HCT116 (cell line): ENCODE measurements around the gene TMEM126B. TPM values are rescaled to one million over a fixed set of nuclear protein-coding genes. Genes with fewer than 3 reads are reported as not detected.

Experiments used
- ATAC-seq: fragments of 200-7000 bp; cut with Tn5 transposase; 2 replicates; pipeline ENCODE4 v1.9.1; 2020; ENCODE audit warnings: mild to moderate bottlenecking, moderate library complexity
- BruUV-seq: library from RNA; stranded (reverse); fragments of 400-500 nt; replicated peaks from 2 replicates; lab custom pipeline; 2021; lab: Mats Ljungman, UMichigan
- CTCF ChIA-PET: fragments of 300-600 bp; sonication (Branson Sonifier 250); formaldehyde crosslinking; loops from one replicate; lab custom pipeline; 2021; ENCODE audit warnings: antibody characterized with exemption; lab: Charles Lee
- POLR2A ChIA-PET: fragments of 300-600, 350-600 bp; sonication (Branson Sonifier 250); formaldehyde crosslinking; loops from one replicate; lab custom pipeline; 2021; ENCODE audit warnings: antibody characterized with exemption; lab: Charles Lee
- RAD21 ChIA-PET, 2 experiments: fragments of 300-600 bp; sonication (Branson Sonifier 250); formaldehyde crosslinking; loops; one replicate each; lab custom pipeline; 2023; ENCODE audit warnings: low total read pairs in 2 of 2; ENCODE audit not compliant: uncharacterized antibody in 2 of 2, unreplicated experiment in 2 of 2, low non-redundant PET in 1 of 2; lab: Charles Lee
- DNase-seq: peaks from one replicate; pipeline ENCODE4 v3.0.0-alpha.2; 2010; ENCODE audit warnings: low read depth, low spot score
- H2AFZ ChIP-seq: fragments of 200-600 bp; shearing (Covaris generic), sonication (generic); 2 replicates; pipeline ENCODE4 v1.6.1; 2017; ENCODE audit warnings: low read depth, mixed run types, mixed read lengths, antibody characterized with exemption, low read length; ENCODE audit not compliant: poor library complexity, severe bottlenecking
- H3K27ac ChIP-seq: 2 replicates; pipeline ENCODE4 v1.5.1; 2012; ENCODE audit warnings: low read depth, low read length
- H3K27me3 ChIP-seq: fragments of 200-600 bp; sonication (generic); 2 replicates; pipeline ENCODE4 v1.6.1; 2016; ENCODE audit warnings: mixed run types, low read length, mixed read lengths; ENCODE audit not compliant: insufficient read depth
- H3K36me3 ChIP-seq, 2 experiments: fragments of 200-500 bp in 1 of 2; fragments of 200-600 bp in 1 of 2; sonication (Bioruptor generic) in 1 of 2; sonication (generic) in 1 of 2; 2 replicates each; pipeline versions ENCODE4 v1.5.1 to v1.6.1; 2014 to 2016; ENCODE audit warnings: low read length in 2 of 2, inconsistent platforms in 1 of 2, mixed read lengths in 1 of 2, mixed run types in 1 of 2; ENCODE audit not compliant: insufficient read depth in 2 of 2, control insufficient read depth in 1 of 2
- H3K4me1 ChIP-seq, 2 experiments: fragments of 200-600 bp in 1 of 2; sonication (generic) in 1 of 2; 2 replicates each; pipeline versions ENCODE4 v1.5.1 to v1.6.1; 2012 to 2017; ENCODE audit warnings: low read length in 2 of 2, inconsistent platforms in 1 of 2, mild to moderate bottlenecking in 1 of 2, mixed read lengths in 1 of 2, mixed run types in 1 of 2, moderate library complexity in 1 of 2; ENCODE audit not compliant: insufficient read depth in 2 of 2, control insufficient read depth in 1 of 2
- H3K4me2 ChIP-seq: fragments of 200-600 bp; sonication (generic); 2 replicates; pipeline ENCODE4 v1.6.1; 2017; ENCODE audit warnings: mixed run types, low read length, mixed read lengths
- H3K4me3 ChIP-seq, 2 experiments: fragments of 200-600 bp in 1 of 2; sonication (generic) in 1 of 2; replicated peaks in 1 of 2; 2 replicates each; pipeline ENCODE4 v1.5.1; 2011 to 2016; ENCODE audit warnings: low read length in 2 of 2, control low read depth in 1 of 2, low read depth in 1 of 2, mild to moderate bottlenecking in 1 of 2, mixed read lengths in 1 of 2, mixed run types in 1 of 2
- H3K79me2 ChIP-seq: fragments of 200-600 bp; sonication (generic); 2 replicates; pipeline ENCODE4 v1.6.1; 2017; ENCODE audit warnings: mild to moderate bottlenecking, mixed run types, low read length, moderate library complexity, mixed read lengths; ENCODE audit not compliant: insufficient read depth
- H3K9ac ChIP-seq: fragments of 200-600 bp; sonication (generic); 2 replicates; pipeline ENCODE4 v1.6.1; 2016; ENCODE audit warnings: low read length, mixed read lengths
- H3K9me2 ChIP-seq: fragments of 200-600 bp; sonication (generic), shearing (Covaris generic); 2 replicates; pipeline ENCODE4 v1.6.1; 2017; ENCODE audit warnings: mixed run types, mild to moderate bottlenecking, moderate library complexity; ENCODE audit not compliant: insufficient read depth
- H3K9me3 ChIP-seq, 2 experiments: fragments of 200-500 bp in 1 of 2; fragments of 200-600 bp in 1 of 2; sonication (Bioruptor generic) in 1 of 2; sonication (generic) in 1 of 2; 2 replicates each; pipeline ENCODE4 v1.6.1; 2014 to 2017; ENCODE audit warnings: low read length in 2 of 2, mixed read lengths in 2 of 2, inconsistent platforms in 1 of 2, low read depth in 1 of 2, mild to moderate bottlenecking in 1 of 2, mixed run types in 1 of 2, moderate library complexity in 1 of 2; ENCODE audit not compliant: control insufficient read depth in 1 of 2, insufficient read depth in 1 of 2
- H4K20me1 ChIP-seq: fragments of 200-600 bp; sonication (generic), shearing (Covaris generic); 2 replicates; pipeline ENCODE4 v1.6.1; 2017; ENCODE audit warnings: mixed run types, mild to moderate bottlenecking, moderate library complexity; ENCODE audit not compliant: insufficient read depth
- ELF1 ChIP-seq: IDR thresholded peaks from 2 replicates; pipeline ENCODE4 v1.6.1; 2012; ENCODE audit warnings: low read depth, borderline replicate concordance
- EZH2 ChIP-seq: fragments of 200-600 bp; sonication (generic); IDR thresholded peaks from 2 replicates; pipeline ENCODE4 v1.6.1; 2017; ENCODE audit warnings: antibody characterized with exemption, mixed run types
- EZH2phosphoT487 ChIP-seq: fragments of 200-600 bp; IDR thresholded peaks from 2 replicates; pipeline ENCODE4 v1.6.1; 2018; ENCODE audit warnings: antibody characterized with exemption, borderline replicate concordance
- FOSL1 ChIP-seq: IDR thresholded peaks from 2 replicates; pipeline ENCODE4 v1.6.1; 2012; ENCODE audit warnings: low read depth
- MAX ChIP-seq: IDR thresholded peaks from 2 replicates; pipeline ENCODE4 v1.6.1; 2012
- POLR2AphosphoS5 ChIP-seq: IDR thresholded peaks from 2 replicates; pipeline ENCODE4 v1.6.1; 2011; ENCODE audit warnings: mild to moderate bottlenecking, low read depth, low read length, moderate library complexity
- RAD21 ChIP-seq: IDR thresholded peaks from 2 replicates; pipeline ENCODE4 v1.6.1; 2012; ENCODE audit warnings: low read depth, mild to moderate bottlenecking
- SIN3A ChIP-seq: IDR thresholded peaks from 2 replicates; pipeline ENCODE4 v1.6.1; 2012; ENCODE audit warnings: low read depth
- SRF ChIP-seq: IDR thresholded peaks from 2 replicates; pipeline ENCODE4 v1.6.1; 2012; ENCODE audit warnings: low read depth
- ZFX ChIP-seq: fragments of 450-650 bp; IDR thresholded peaks from 2 replicates; pipeline ENCODE4 v1.6.1; 2017
- intact Hi-C: fragments of 100-400 bp; cut with micrococcal nuclease; formaldehyde crosslinking; loops from 2 replicates; pipeline ENCODE4 v1.10.0; 2022
- total RNA-seq: library from RNA; stranded (reverse); gene quantifications from one replicate; pipeline ENCODE4 v1.2.1, GENCODE V29; 2021; ENCODE audit not compliant: unreplicated experiment
- TF ChIP-seq, protein P1 (sequence below): IDR thresholded peaks from 2 replicates; pipeline ENCODE4 v1.6.1; 2011; ENCODE audit warnings: mild to moderate bottlenecking, low read length, moderate library complexity; ENCODE audit not compliant: insufficient replicate concordance; ENCODE audit errors: extremely low read depth
- TF ChIP-seq, protein P2 (sequence below): IDR thresholded peaks from 2 replicates; pipeline ENCODE4 v1.6.1; 2012; ENCODE audit warnings: low read depth

The TMEM126B gene
- total RNA-seq, 1 experiment from 2014 or later, result 49.0 TPM

- H3K36me3 ChIP-seq, result no peaks in the 10 kb centered on the region
- TF ChIP-seq MAX (no peak), EZH2phosphoT487 (no peak), SRF (no peak), SIN3A (no peak)
- TF ChIP-seq, all 23 proteins: peak for 0
- ATAC-seq (no peak), DNase-seq (no peak)
- Histone ChIP-seq H3K4me1 (no peaks in the 10 kb centered on the region), H3K27me3 (no peaks in the 10 kb centered on the region), H3K9me3 (no peaks in the 10 kb centered on the region), H3K4me3 (no peak overlapping the region), H4K20me1 (no peaks in the 10 kb centered on the region), H2AFZ (no peak overlapping the region), H3K9ac (no peak overlapping the region), H3K4me2 (no peak overlapping the region), H3K79me2 (no peaks in the 10 kb centered on the region), H3K27ac (no peak overlapping the region), H3K9me2 (no peaks in the 10 kb centered on the region)
- intact Hi-C loops, result no loop called here
- CTCF ChIA-PET, result no interaction called here
- no TSS peak for BruUV-seq
- POLR2A ChIA-PET, result no interaction called here
- RAD21 ChIA-PET, result no interaction called here
Measured at GRCh38 chr11:85673393-85673792, 45.0 kb downstream of the TMEM126B start.

DNA sequence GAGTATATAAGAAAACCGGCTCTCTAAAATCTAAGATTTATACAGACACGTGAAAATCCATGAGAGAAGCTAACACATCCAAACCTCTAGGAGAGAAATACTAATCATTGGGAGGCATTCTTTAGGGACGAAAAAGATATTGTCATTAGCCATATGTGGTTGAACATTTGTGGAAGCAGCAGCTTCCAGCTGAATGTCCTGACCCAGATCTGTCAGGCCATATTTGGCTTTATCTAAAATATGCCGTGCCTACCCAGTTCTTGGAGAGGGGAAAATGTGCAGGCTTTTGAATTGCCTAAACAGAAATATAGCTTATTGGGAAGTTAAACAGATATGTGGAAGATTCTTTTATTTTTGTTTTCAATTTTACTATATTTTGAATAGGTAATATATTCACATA is 51.2 kb downstream of the TMEM126B start:
- Histone ChIP-seq H3K4me1 (no peaks in the 10 kb centered on the region), H3K9ac (no peak overlapping the region), H2AFZ (no peak overlapping the region), H3K27ac (no peak overlapping the region), H3K4me2 (no peak overlapping the region), H3K79me2 (no peaks in the 10 kb centered on the region), H3K27me3 (no peaks in the 10 kb centered on the region), H3K9me2 (no peaks in the 10 kb centered on the region), H3K36me3 (no peaks in the 10 kb centered on the region), H3K4me3 (no peak overlapping the region), H4K20me1 (no peaks in the 10 kb centered on the region), H3K9me3 (no peaks in the 10 kb centered on the region)
- ChIA-PET CTCF (no interaction called here), RAD21 (no interaction called here), POLR2A (interaction anchor here (1.0 kb wide), 2 partner anchors 10 to 15 kb away, joined by 3 read pairs; partner anchors contain the start of gene CREBZF)
- ATAC-seq (no peak), DNase-seq (no peak)
- no TSS peak for BruUV-seq
- intact Hi-C loops, result no loop called here
- no peak for TF ChIP-seq MAX
- TF ChIP-seq FOSL1, result no peak
- no peak for TF ChIP-seq POLR2AphosphoS5
- TF ChIP-seq EZH2, result no peak
- TF ChIP-seq, protein P1, sequence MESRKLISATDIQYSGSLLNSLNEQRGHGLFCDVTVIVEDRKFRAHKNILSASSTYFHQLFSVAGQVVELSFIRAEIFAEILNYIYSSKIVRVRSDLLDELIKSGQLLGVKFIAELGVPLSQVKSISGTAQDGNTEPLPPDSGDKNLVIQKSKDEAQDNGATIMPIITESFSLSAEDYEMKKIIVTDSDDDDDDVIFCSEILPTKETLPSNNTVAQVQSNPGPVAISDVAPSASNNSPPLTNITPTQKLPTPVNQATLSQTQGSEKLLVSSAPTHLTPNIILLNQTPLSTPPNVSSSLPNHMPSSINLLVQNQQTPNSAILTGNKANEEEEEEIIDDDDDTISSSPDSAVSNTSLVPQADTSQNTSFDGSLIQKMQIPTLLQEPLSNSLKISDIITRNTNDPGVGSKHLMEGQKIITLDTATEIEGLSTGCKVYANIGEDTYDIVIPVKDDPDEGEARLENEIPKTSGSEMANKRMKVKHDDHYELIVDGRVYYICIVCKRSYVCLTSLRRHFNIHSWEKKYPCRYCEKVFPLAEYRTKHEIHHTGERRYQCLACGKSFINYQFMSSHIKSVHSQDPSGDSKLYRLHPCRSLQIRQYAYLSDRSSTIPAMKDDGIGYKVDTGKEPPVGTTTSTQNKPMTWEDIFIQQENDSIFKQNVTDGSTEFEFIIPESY, result no peak
- TF ChIP-seq ELF1, result no peak
- no peak for TF ChIP-seq ZFX
- TF ChIP-seq, protein P2, sequence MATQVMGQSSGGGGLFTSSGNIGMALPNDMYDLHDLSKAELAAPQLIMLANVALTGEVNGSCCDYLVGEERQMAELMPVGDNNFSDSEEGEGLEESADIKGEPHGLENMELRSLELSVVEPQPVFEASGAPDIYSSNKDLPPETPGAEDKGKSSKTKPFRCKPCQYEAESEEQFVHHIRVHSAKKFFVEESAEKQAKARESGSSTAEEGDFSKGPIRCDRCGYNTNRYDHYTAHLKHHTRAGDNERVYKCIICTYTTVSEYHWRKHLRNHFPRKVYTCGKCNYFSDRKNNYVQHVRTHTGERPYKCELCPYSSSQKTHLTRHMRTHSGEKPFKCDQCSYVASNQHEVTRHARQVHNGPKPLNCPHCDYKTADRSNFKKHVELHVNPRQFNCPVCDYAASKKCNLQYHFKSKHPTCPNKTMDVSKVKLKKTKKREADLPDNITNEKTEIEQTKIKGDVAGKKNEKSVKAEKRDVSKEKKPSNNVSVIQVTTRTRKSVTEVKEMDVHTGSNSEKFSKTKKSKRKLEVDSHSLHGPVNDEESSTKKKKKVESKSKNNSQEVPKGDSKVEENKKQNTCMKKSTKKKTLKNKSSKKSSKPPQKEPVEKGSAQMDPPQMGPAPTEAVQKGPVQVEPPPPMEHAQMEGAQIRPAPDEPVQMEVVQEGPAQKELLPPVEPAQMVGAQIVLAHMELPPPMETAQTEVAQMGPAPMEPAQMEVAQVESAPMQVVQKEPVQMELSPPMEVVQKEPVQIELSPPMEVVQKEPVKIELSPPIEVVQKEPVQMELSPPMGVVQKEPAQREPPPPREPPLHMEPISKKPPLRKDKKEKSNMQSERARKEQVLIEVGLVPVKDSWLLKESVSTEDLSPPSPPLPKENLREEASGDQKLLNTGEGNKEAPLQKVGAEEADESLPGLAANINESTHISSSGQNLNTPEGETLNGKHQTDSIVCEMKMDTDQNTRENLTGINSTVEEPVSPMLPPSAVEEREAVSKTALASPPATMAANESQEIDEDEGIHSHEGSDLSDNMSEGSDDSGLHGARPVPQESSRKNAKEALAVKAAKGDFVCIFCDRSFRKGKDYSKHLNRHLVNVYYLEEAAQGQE, result no peak
- TF ChIP-seq RAD21, result no peak
- no peak for TF ChIP-seq SRF
